Suprapubic skin (tissue), 4 donors: ENCODE measurements around the gene HRK. TPM values are rescaled to one million over a fixed set of nuclear protein-coding genes. Genes with fewer than 3 reads are reported as not detected.

Experiments used
- DNase-seq, 2 donors: peaks; one replicate each; pipeline ENCODE4 v3.0.0-alpha.2; 2019; ENCODE audit warnings: low spot score in 2 of 2
- H3K27ac ChIP-seq: fragments of 200-600 bp; sonication (generic); one replicate; pipeline ENCODE4 v1.5.1; 2019
- H3K27me3 ChIP-seq: fragments of 200-600 bp; sonication (generic); one replicate; pipeline ENCODE4 v1.5.1; 2019
- H3K36me3 ChIP-seq: fragments of 200-600 bp; sonication (generic); one replicate; pipeline ENCODE4 v1.5.1; 2019
- H3K4me1 ChIP-seq: fragments of 200-600 bp; sonication (generic); one replicate; pipeline ENCODE4 v1.5.1; 2019
- H3K4me3 ChIP-seq: fragments of 200-600 bp; sonication (generic); one replicate; pipeline ENCODE4 v1.5.1; 2019; ENCODE audit warnings: mild to moderate bottlenecking
- H3K9me3 ChIP-seq: fragments of 200-600 bp; sonication (generic); one replicate; pipeline ENCODE4 v1.5.1; 2019
- CTCF ChIP-seq, 2 donors: fragments of 200-600 bp in 1 of 2; fragments of 450-650 bp in 1 of 2; sonication (generic) in 1 of 2; IDR thresholded peaks; one replicate each; pipeline ENCODE4 v1.5.1; 2016 to 2019; ENCODE audit warnings: antibody characterized with exemption in 2 of 2, mild to moderate bottlenecking in 1 of 2, moderate library complexity in 1 of 2
- EP300 ChIP-seq: sonication (generic); formaldehyde crosslinking; IDR thresholded peaks from one replicate; pipeline ENCODE4 v1.6.1; 2017; ENCODE audit warnings: antibody characterized with exemption
- POLR2A ChIP-seq, 2 donors: fragments of 450-650 bp; IDR thresholded peaks; one replicate each; pipeline ENCODE4 v1.6.1; 2017; ENCODE audit warnings: antibody characterized with exemption in 2 of 2, mild to moderate bottlenecking in 2 of 2, moderate library complexity in 2 of 2
- POLR2AphosphoS5 ChIP-seq, 3 donors: sonication (generic); formaldehyde crosslinking; IDR thresholded peaks; one replicate each; pipeline ENCODE4 v1.6.1; 2017; ENCODE audit warnings: antibody characterized with exemption in 3 of 3
- WGBS: methylation state at CpG from one replicate; pipeline ENCODE4 v1.1.5; 2018; 5-methylcytosine and 5-hydroxymethylcytosine counted together
- total RNA-seq, 4 donors: library from RNA; depleted of rRNA; stranded (reverse); fragments of >200 nt; gene quantifications; one replicate each; pipeline ENCODE4 v1.1.0, GENCODE V29; 2016

Gene HRK
- total RNA-seq, 4 donors from 2014 or later: not detected

GRCh38 chr12:116892349-116893140 lies 11.3 kb upstream of the HRK start:
- no peak overlapping the region for H3K27ac ChIP-seq
- no peaks in the 10 kb centered on the region for H3K9me3 ChIP-seq
- TF ChIP-seq POLR2A (IDR thresholded peaks at IDR 0.05): no peak
- no peak for TF ChIP-seq POLR2AphosphoS5 (IDR thresholded peaks at IDR 0.05)
- no peak for TF ChIP-seq CTCF (IDR thresholded peaks at IDR 0.05)
- TF ChIP-seq EP300: no peak
- no peaks in the 10 kb centered on the region for H3K36me3 ChIP-seq
- H3K27me3 ChIP-seq: peaks cover 4% of the 10 kb centered on the region
- no peaks in the 10 kb centered on the region for H3K4me1 ChIP-seq
- H3K4me3 ChIP-seq: no peak overlapping the region
- no peak for DNase-seq
- WGBS: 84% methylated on average over 12 of the region's 12 CpGs

DNA sequence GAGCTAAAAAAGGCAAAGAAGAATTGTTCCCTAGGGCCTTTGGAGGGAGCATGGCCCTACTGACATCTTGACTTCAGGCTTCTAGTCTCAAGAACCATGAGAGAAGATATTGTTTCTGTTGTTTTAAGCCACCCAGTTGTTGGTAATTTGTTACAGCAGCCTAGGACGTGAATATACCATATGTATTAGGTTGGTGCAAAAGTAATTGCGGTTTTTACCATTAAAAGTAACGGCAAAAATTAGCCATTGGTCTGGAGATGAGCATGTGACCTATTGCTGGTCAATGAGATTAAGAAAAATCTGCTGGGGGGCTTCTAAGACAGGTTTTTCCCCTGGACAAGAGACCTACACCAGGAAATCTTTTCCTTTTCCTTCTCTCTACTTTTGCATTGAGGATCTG lies 9.8 kb upstream of the HRK start:
- no peak for TF ChIP-seq CTCF (IDR thresholded peaks at IDR 0.05)
- TF ChIP-seq POLR2A (IDR thresholded peaks at IDR 0.05): no peak
- TF ChIP-seq EP300: no peak
- TF ChIP-seq POLR2AphosphoS5 (IDR thresholded peaks at IDR 0.05): no peak
- no peak for DNase-seq
- Histone ChIP-seq H3K27me3 (peaks cover 3% of the 10 kb centered on the region), H3K27ac (no peak overlapping the region), H3K4me1 (no peaks in the 10 kb centered on the region), H3K9me3 (no peaks in the 10 kb centered on the region), H3K4me3 (no peak overlapping the region), H3K36me3 (no peaks in the 10 kb centered on the region)
- WGBS: 84% methylated on average over 3 of the region's 3 CpGs

- no peak for TF ChIP-seq EP300
- no peak for TF ChIP-seq POLR2A (IDR thresholded peaks at IDR 0.05)
- no peak for TF ChIP-seq CTCF (IDR thresholded peaks at IDR 0.05)
- no peak for TF ChIP-seq POLR2AphosphoS5 (IDR thresholded peaks at IDR 0.05)
- H3K9me3 ChIP-seq: no peaks in the 10 kb centered on the region
- H3K36me3 ChIP-seq: no peaks in the 10 kb centered on the region
- no peak overlapping the region for H3K4me3 ChIP-seq
- no peaks in the 10 kb centered on the region for H3K4me1 ChIP-seq
- DNase-seq: no peak
- 90% methylated on average over 2 of the region's 2 CpGs for WGBS
- no peak overlapping the region for H3K27ac ChIP-seq
- peaks cover 3% of the 10 kb centered on the region for H3K27me3 ChIP-seq
These were observed 9.1 kb upstream of the HRK start for GRCh38 chr12:116890330-116890729.

- 72% methylated on average over 6 of the region's 6 CpGs for WGBS
- TF ChIP-seq CTCF (IDR thresholded peaks at IDR 0.05) (no peak), POLR2A (IDR thresholded peaks at IDR 0.05) (no peak), EP300 (no peak), POLR2AphosphoS5 (IDR thresholded peaks at IDR 0.05) (no peak)
- H3K4me1 ChIP-seq: no peaks in the 10 kb centered on the region
- no peak overlapping the region for H3K4me3 ChIP-seq
- H3K27ac ChIP-seq: no peak overlapping the region
- peaks cover 23% of the 10 kb centered on the region for H3K27me3 ChIP-seq
- H3K9me3 ChIP-seq: no peaks in the 10 kb centered on the region
- no peak for DNase-seq
- no peaks in the 10 kb centered on the region for H3K36me3 ChIP-seq
These were observed 6.7 kb upstream of the HRK start for GRCh38 chr12:116887897-116888296.

DNA sequence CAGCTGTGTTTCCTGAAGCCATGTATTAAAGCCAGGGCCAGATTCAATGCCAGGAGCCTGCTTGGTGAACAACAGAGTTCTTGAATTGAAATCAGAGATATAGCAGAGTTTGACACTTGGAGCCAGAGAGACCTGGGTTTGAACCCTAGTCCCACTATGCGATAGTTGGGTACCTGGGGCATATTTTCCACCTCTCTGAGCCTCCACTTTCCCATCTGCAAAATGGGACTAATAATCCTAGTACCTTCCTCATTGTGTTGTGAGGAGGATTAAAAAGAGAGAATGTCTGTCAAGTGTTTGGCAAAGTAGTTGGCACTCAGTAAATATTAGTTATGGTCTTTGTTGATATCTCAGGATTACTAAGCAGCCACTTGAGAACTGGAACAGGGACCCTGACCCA lies 6.0 kb upstream of the HRK start:
- WGBS: 80% methylated on average over 1 of the region's 1 CpG
- Histone ChIP-seq H3K27me3 (peaks cover 30% of the 10 kb centered on the region), H3K9me3 (no peaks in the 10 kb centered on the region), H3K27ac (no peak overlapping the region), H3K4me1 (no peaks in the 10 kb centered on the region), H3K4me3 (no peak overlapping the region), H3K36me3 (no peaks in the 10 kb centered on the region)
- no peak for TF ChIP-seq POLR2A (IDR thresholded peaks at IDR 0.05)
- TF ChIP-seq EP300: no peak
- no peak for TF ChIP-seq CTCF (IDR thresholded peaks at IDR 0.05)
- no peak for TF ChIP-seq POLR2AphosphoS5 (IDR thresholded peaks at IDR 0.05)
- no peak for DNase-seq
